GM23338 (cell line): ENCODE data around the gene ZMYND8. TPM values are rescaled to one million over a fixed set of nuclear protein-coding genes. Genes with fewer than 3 reads are reported as not detected.
A peak's percentile ranks its signal among the peaks of the same experiment; 100 is the strongest.

ENCODE experiments used
- ATAC-seq: fragments of 200-7000 bp; cut with Tn5 transposase; 3 replicates; pipeline ENCODE4 v1.9.1; 2020
- DNase-seq: peaks from one replicate; pipeline ENCODE4 v3.0.0-alpha.2; 2015; ENCODE audit warnings: low spot score
- H2AFZ ChIP-seq: fragments of 200-600 bp; sonication (generic); 2 replicates; pipeline ENCODE4 v1.8.0; 2016; ENCODE audit warnings: antibody characterized with exemption, mild to moderate bottlenecking, moderate library complexity
- H3F3A ChIP-seq: fragments of 200-600 bp; sonication (generic); replicated peaks from 2 replicates; pipeline ENCODE4 v1.8.0; 2017; ENCODE audit warnings: antibody characterized with exemption, mixed run types, low read depth
- H3K27ac ChIP-seq: fragments of 200-600 bp; sonication (generic); 2 replicates; pipeline ENCODE4 v1.6.1; 2016; ENCODE audit warnings: low read depth
- H3K27me3 ChIP-seq: fragments of 200-600 bp; sonication (generic); 2 replicates; pipeline ENCODE4 v1.8.0; 2016; ENCODE audit warnings: mild to moderate bottlenecking, mixed run types, moderate library complexity; ENCODE audit not compliant: insufficient read depth
- H3K36me3 ChIP-seq: fragments of 200-600 bp; sonication (generic); 2 replicates; pipeline ENCODE4 v1.8.0; 2016; ENCODE audit warnings: mild to moderate bottlenecking; ENCODE audit not compliant: insufficient read depth
- H3K4me1 ChIP-seq: fragments of 200-600 bp; sonication (generic); 2 replicates; pipeline ENCODE4 v1.8.0; 2016; ENCODE audit warnings: mild to moderate bottlenecking, moderate library complexity; ENCODE audit not compliant: insufficient read depth
- H3K4me2 ChIP-seq: fragments of 200-600 bp; sonication (generic); 2 replicates; pipeline ENCODE4 v1.7.1; 2017; ENCODE audit warnings: mixed run types
- H3K4me3 ChIP-seq: fragments of 200-600 bp; sonication (generic); 2 replicates; pipeline ENCODE4 v1.6.1; 2016; ENCODE audit warnings: mixed run types
- H3K79me2 ChIP-seq: fragments of 200-600 bp; sonication (generic); replicated peaks from 2 replicates; pipeline ENCODE4 v1.8.0; 2017; ENCODE audit warnings: mild to moderate bottlenecking; ENCODE audit not compliant: insufficient read depth
- H3K9me2 ChIP-seq: fragments of 200-600 bp; sonication (generic); 2 replicates; pipeline ENCODE4 v1.8.0; 2017; ENCODE audit not compliant: insufficient read depth
- H4K20me1 ChIP-seq: fragments of 200-600 bp; sonication (generic); replicated peaks from 2 replicates; pipeline ENCODE4 v1.8.0; 2017; ENCODE audit warnings: mild to moderate bottlenecking; ENCODE audit not compliant: insufficient read depth
- H3K27ac Mint-ChIP-seq: 2 replicates; pipeline ENCODE4 v1.8.0; 2020; ENCODE audit warnings: inconsistent platforms, mild to moderate bottlenecking, moderate library complexity, mixed read lengths
- H3K27me3 Mint-ChIP-seq: 3 replicates; pipeline ENCODE4 v1.8.0; 2022; ENCODE audit warnings: low read depth, mild to moderate bottlenecking, moderate library complexity, mixed read lengths, inconsistent platforms; ENCODE audit not compliant: insufficient read depth, poor library complexity
- H3K36me3 Mint-ChIP-seq: 3 replicates; pipeline ENCODE4 v1.8.0; 2021; ENCODE audit warnings: low read depth, mild to moderate bottlenecking, inconsistent platforms, moderate library complexity, mixed read lengths
- H3K4me1 Mint-ChIP-seq: 3 replicates; pipeline ENCODE4 v1.8.0; 2020; ENCODE audit warnings: mild to moderate bottlenecking, inconsistent platforms, mixed read lengths
- H3K4me3 Mint-ChIP-seq: 3 replicates; pipeline ENCODE4 v1.8.0; 2021; ENCODE audit warnings: moderate library complexity, mild to moderate bottlenecking, inconsistent platforms, mixed read lengths
- H3K9me3 Mint-ChIP-seq: 3 replicates; pipeline ENCODE4 v1.8.0; 2020; ENCODE audit warnings: moderate library complexity, mild to moderate bottlenecking, inconsistent platforms, mixed read lengths
- CREB1 ChIP-seq: fragments of 250-450 bp; sonication (Bioruptor Pico); IDR thresholded peaks from 2 replicates; pipeline ENCODE4 v1.5.0; 2020; ENCODE audit warnings: low read depth, mild to moderate bottlenecking, moderate library complexity
- CTCF ChIP-seq, 2 experiments: fragments of 200-600 bp in 1 of 2; sonication (generic) in 1 of 2; conservative IDR thresholded peaks; 2 replicates each; pipeline versions ENCODE4 v1.5.1 to v1.6.1; 2016 to 2017; ENCODE audit warnings: antibody characterized with exemption in 2 of 2, low read depth in 2 of 2, mild to moderate bottlenecking in 2 of 2, moderate library complexity in 1 of 2
- ETS1 ChIP-seq: IDR thresholded peaks from 2 replicates; pipeline ENCODE4 v1.6.1; 2016; ENCODE audit warnings: antibody characterized with exemption
- EZH2 ChIP-seq: fragments of 200-600 bp; sonication (generic); IDR thresholded peaks from one replicate; pipeline ENCODE4 v1.8.0; 2017; ENCODE audit warnings: antibody characterized with exemption, mild to moderate bottlenecking, low read depth; ENCODE audit not compliant: unreplicated experiment
- EZH2phosphoT487 ChIP-seq: fragments of 200-600 bp; sonication (generic); IDR thresholded peaks from one replicate; pipeline ENCODE4 v1.8.1; 2018; ENCODE audit warnings: antibody characterized with exemption; ENCODE audit not compliant: unreplicated experiment
- NANOG ChIP-seq: IDR thresholded peaks from 2 replicates; pipeline ENCODE4 v1.6.1; 2016; ENCODE audit warnings: antibody characterized with exemption, borderline replicate concordance
- POLR2AphosphoS5 ChIP-seq: IDR thresholded peaks from 2 replicates; pipeline ENCODE4 v1.6.1; 2016; ENCODE audit warnings: antibody characterized with exemption, low read depth
- REST ChIP-seq: IDR thresholded peaks from one replicate; pipeline ENCODE4 v1.6.1; 2018; ENCODE audit warnings: antibody characterized with exemption; ENCODE audit not compliant: unreplicated experiment
- STAT1 ChIP-seq: IDR thresholded peaks from one replicate; pipeline ENCODE4 v1.6.1; 2016; ENCODE audit warnings: antibody characterized with exemption; ENCODE audit not compliant: unreplicated experiment
- ZNF114 ChIP-seq: fragments of 250-450 bp; sonication (Bioruptor Pico); IDR thresholded peaks from 2 replicates; pipeline ENCODE4 v1.5.0; 2020; ENCODE audit warnings: mild to moderate bottlenecking, moderate library complexity
- ZNF331 ChIP-seq: fragments of 250-450 bp; sonication (Bioruptor Pico); IDR thresholded peaks from 2 replicates; pipeline ENCODE4 v1.5.0; 2020; ENCODE audit warnings: low read depth, mild to moderate bottlenecking, moderate library complexity
- polyA plus RNA-seq: library from polyadenylated mRNA; unstranded; fragments of >200 nt; fragmentation: Nextera tagmentation; extraction: Ambion mirVana; gene quantifications from 2 replicates; pipeline ENCODE4 v1.2.1, GENCODE V29; 2016
- total RNA-seq: library from RNA; depleted of rRNA; stranded (reverse); fragments of >200 nt; shearing (Covaris generic); gene quantifications from 2 replicates; pipeline ENCODE4 v1.2.3, GENCODE V29; 2014

The ZMYND8 gene
- total and polyA plus RNA-seq, 2 experiments from 2014 or later, result 70.9 to 128 TPM

DNA sequence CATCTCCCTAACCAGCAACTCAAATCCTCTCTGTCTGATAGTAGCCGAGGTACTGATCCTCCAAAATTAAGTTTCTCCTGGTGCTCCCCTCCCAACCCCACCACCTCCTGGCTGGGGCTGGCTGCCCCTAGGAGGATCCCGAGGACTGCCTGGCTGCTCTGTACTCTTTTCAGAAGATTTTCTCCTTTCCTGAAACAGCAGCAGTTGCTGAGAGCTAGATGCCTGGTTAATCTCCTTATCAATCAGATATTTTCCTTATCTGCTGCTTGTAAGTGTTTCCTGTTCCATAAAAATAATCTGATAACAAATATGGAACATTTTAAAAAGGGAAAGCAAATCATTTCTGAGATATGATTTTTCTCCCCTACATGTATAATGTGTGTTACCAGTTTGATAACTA is 52.8 kb downstream of the ZMYND8 start (continued):
- TF ChIP-seq ETS1 (no peak), NANOG (no peak), STAT1 (no peak), ZNF114 (CRISPR knock-in tag) (no peak), POLR2AphosphoS5 (no peak)

DNA sequence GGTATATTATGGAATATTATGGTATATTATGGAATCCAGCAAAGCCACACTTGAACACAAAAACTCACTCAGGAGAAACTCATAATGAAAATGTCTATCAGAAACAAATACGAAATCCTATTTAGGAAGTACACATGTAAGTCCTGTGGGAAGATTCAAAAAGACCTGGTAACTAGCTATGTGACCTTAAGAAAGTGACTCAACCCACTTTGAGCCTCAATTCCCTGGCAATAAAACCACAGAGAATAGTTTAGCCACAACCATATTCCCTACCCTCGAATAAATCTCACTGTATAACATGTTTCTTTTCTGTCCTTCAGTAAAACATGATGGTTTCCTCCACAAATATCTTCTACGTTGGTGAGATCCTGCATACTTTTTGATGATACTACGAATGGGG is 56.4 kb downstream of the ZMYND8 start:
- Histone ChIP-seq H3K27ac (peak overlapping the region; percentile 78), H3K27me3 (no peaks in the 10 kb centered on the region), H4K20me1 (peaks cover 8% of the 10 kb centered on the region), H3K9me2 (no peaks in the 10 kb centered on the region), H3K79me2 (peaks cover 99% of the 10 kb centered on the region), H2AFZ (no peak overlapping the region), H3K4me1 (peaks cover 25% of the 10 kb centered on the region), H3K36me3 (peaks cover 23% of the 10 kb centered on the region; the same call in 1 of the 2 replicates), H3K4me2 (no peak overlapping the region), H3F3A (peaks cover 20% of the 10 kb centered on the region), H3K4me3 (no peak overlapping the region)
- no peak for DNase-seq
- ATAC-seq, result no peak
- Mint-ChIP-seq H3K27ac (peak overlapping the region; percentile 19), H3K36me3 (peaks cover 93% of the 10 kb centered on the region), H3K9me3 (no peaks in the 10 kb centered on the region), H3K27me3 (peaks cover 13% of the 10 kb centered on the region), H3K4me3 (no peak overlapping the region), H3K4me1 (peaks cover 24% of the 10 kb centered on the region)
- no peak for TF ChIP-seq STAT1
- TF ChIP-seq CREB1 (CRISPR knock-in tag), result no peak
- TF ChIP-seq EZH2, result no peak
- TF ChIP-seq EZH2phosphoT487, result no peak
- no peak for TF ChIP-seq POLR2AphosphoS5
- TF ChIP-seq CTCF (conservative IDR thresholded peaks at IDR 0.05; ENCODE audit: low read depth in 2 of 2), result no peak
- no peak for TF ChIP-seq ETS1
- TF ChIP-seq REST, result no peak
- no peak for TF ChIP-seq NANOG
- TF ChIP-seq ZNF331 (CRISPR knock-in tag), result no peak
